ENCODE measurements around the gene PHC1. TPM values are rescaled to one million over a fixed set of nuclear protein-coding genes. Genes with fewer than 3 reads are reported as not detected.

The PHC1 gene
- polyA plus RNA-seq, 3 donors, result 71.1 to 103 (median 73.3) TPM

DNA sequence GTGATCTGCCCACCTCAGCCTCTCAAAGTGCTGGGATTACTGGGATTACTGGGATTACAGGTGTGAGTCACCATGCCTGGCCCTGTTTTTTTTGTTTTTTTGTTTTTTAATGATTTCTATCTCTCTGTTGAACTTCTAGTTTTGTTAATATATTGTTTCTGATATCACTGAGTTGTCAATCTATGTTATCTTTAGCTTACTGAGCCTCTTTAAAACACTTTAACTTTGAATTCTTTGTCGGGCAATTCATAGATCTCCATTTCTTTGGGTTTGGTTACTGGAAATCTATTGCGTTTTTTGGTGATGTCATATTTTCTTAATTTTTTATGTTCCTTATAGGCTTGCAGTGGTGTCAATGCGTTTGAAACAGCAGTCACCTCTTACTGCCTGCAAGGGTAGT, 65.8 kb downstream of the PHC1 start:
- DNase-seq (ENCODE audit: extremely low read depth in 1 of 11, low read depth in 9 of 11, low spot score in 4 of 11), result no peak

- DNase-seq (ENCODE audit: extremely low read depth in 1 of 11, low read depth in 9 of 11, low spot score in 4 of 11), result no peak
Measured at GRCh38 chr12:8985213-8985754, 71.0 kb downstream of the PHC1 start.

GRCh38 chr12:8987163-8987562, 72.9 kb downstream of the PHC1 start:
- DNase-seq (ENCODE audit: extremely low read depth in 1 of 11, low read depth in 9 of 11, low spot score in 4 of 11), result no peak

- DNase-seq (ENCODE audit: extremely low read depth in 1 of 11, low read depth in 9 of 11, low spot score in 4 of 11), result no peak
Measured at GRCh38 chr12:8987685-8988084, 73.4 kb downstream of the PHC1 start.

- DNase-seq (ENCODE audit: extremely low read depth in 1 of 11, low read depth in 9 of 11, low spot score in 4 of 11), result no peak
Measured at GRCh38 chr12:8989413-8989812, 75.1 kb downstream of the PHC1 start, which contains the start of gene KLRG1. Gene KLRG1, plus strand, starts transcription at chr12:8989546. Its CDS starts 90 bp downstream, at chr12:8989636.

Other genes starting within 250 kb of the PHC1 start
- 100 to 1,000 TPM in 2 of 3 donors, 10 to 100 TPM in 1; 95.3 to 139 (median 108) TPM for gene RIMKLB, start 216.5 kb upstream of the PHC1 start, polyA plus RNA-seq (ENCODE audit: insufficient read length in 3 of 3)
- gene A2ML1, start 91.9 kb upstream of the PHC1 start, polyA plus RNA-seq (ENCODE audit: insufficient read length in 3 of 3), result under 1 TPM; 0.08 to 0.12 (median 0.09) TPM
- 100 to 1,000 TPM; 201 to 216 (median 205) TPM for gene M6PR, start 35.1 kb downstream of the PHC1 start, polyA plus RNA-seq (ENCODE audit: insufficient read length in 3 of 3)
- 1 to 10 TPM; 1.8 to 3.6 (median 1.9) TPM for gene KLRG1, start 75.0 kb downstream of the PHC1 start, polyA plus RNA-seq (ENCODE audit: insufficient read length in 3 of 3)
- gene A2M, start 201.4 kb downstream of the PHC1 start, polyA plus RNA-seq (ENCODE audit: insufficient read length in 3 of 3), result 100 to 1,000 TPM; 172 to 256 (median 219) TPM

Data from renal cortex interstitium (tissue), 11 donors.